Measurements from ENCODE around the gene IL17B.

IL17B gene

DNA sequence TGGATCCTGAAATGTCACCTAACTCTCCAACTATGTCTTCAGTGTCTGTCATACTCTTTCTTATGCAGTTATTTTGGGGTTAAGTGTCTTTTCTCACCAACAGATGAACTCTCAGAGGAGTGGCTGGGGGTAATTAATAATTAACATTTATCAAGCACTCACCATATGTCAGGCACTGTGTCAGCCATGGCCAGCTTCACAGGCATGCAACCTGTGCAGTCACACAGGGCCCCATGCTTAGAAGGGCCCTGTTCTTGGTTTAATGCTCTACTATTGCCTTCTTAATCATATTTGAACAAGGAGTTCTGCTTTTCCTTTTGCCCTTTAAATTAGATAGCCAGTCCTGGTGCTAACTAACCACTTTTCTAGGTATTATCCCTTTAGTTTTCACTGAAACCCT, 37.2 kb downstream of the IL17B start:
- peaks cover 27% of the 10 kb centered on the region for H3K4me1 Mint-ChIP-seq
- H3K27ac Mint-ChIP-seq, result no peak overlapping the region
- no peaks in the 10 kb centered on the region for H3K9me3 Mint-ChIP-seq
- H3K36me3 Mint-ChIP-seq, result peaks cover 4% of the 10 kb centered on the region
- H3K27me3 Mint-ChIP-seq, result no peaks in the 10 kb centered on the region
- no peak overlapping the region for H3K4me3 Mint-ChIP-seq

DNA sequence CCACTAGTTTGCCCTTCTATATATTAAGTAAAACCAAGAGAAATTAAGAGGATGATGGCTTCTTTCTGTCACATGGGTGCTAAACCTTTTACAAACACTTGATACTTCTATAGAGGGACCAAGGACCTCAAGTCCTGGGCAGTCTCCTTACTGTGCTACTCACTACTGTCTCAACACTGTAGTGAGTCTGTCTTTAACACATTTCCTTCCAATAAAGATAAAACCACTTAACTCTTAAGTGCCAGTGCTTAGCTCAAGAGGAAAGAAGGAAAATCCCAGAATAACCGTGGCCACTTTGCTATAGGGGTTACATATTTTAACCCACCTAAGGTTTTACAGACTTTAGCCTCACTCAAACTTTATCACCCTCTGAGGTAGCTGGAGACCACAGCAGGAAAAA, 38.2 kb downstream of the IL17B start:
- Mint-ChIP-seq H3K27ac (no peak overlapping the region), H3K9me3 (no peaks in the 10 kb centered on the region), H3K4me1 (peaks cover 21% of the 10 kb centered on the region), H3K27me3 (no peaks in the 10 kb centered on the region), H3K36me3 (peaks cover 4% of the 10 kb centered on the region), H3K4me3 (no peak overlapping the region)

DNA sequence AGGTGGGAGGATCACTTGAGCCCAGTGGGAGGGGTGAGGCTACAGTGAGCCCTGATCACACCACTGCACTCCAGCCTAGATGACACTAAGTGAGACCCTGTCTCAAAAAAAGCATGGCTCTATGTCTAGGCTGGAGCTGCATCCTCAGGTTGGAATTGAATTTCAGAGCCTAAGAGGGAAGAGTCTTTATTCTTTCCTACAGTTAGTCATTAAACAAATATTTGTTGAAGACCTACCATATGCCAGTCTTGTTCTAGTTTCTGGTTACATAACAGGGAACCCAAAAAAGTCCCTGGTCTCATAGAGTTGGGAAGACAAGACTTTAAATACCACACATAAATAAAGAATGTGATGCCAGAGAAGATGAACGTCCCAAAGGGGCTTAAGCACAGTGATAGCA, 40.7 kb downstream of the IL17B start:
- peaks cover 2% of the 10 kb centered on the region for H3K4me1 Mint-ChIP-seq
- no peak overlapping the region for H3K27ac Mint-ChIP-seq
- no peaks in the 10 kb centered on the region for H3K9me3 Mint-ChIP-seq
- no peak overlapping the region for H3K4me3 Mint-ChIP-seq
- peaks cover 2% of the 10 kb centered on the region for H3K36me3 Mint-ChIP-seq
- H3K27me3 Mint-ChIP-seq, result no peaks in the 10 kb centered on the region

GRCh38 chr5:149337736-149338135, 41.4 kb downstream of the IL17B start:
- Mint-ChIP-seq H3K4me1 (no peaks in the 10 kb centered on the region), H3K9me3 (no peaks in the 10 kb centered on the region), H3K36me3 (peaks cover 2% of the 10 kb centered on the region), H3K27ac (no peak overlapping the region), H3K4me3 (no peak overlapping the region), H3K27me3 (no peaks in the 10 kb centered on the region)

- H3K4me3 Mint-ChIP-seq, result no peak overlapping the region
- H3K36me3 Mint-ChIP-seq, result peaks cover 2% of the 10 kb centered on the region
- no peak overlapping the region for H3K27ac Mint-ChIP-seq
- no peaks in the 10 kb centered on the region for H3K9me3 Mint-ChIP-seq
- no peaks in the 10 kb centered on the region for H3K4me1 Mint-ChIP-seq
- H3K27me3 Mint-ChIP-seq, result no peaks in the 10 kb centered on the region
These were observed 45.2 kb downstream of the IL17B start for GRCh38 chr5:149333711-149334443.

DNA sequence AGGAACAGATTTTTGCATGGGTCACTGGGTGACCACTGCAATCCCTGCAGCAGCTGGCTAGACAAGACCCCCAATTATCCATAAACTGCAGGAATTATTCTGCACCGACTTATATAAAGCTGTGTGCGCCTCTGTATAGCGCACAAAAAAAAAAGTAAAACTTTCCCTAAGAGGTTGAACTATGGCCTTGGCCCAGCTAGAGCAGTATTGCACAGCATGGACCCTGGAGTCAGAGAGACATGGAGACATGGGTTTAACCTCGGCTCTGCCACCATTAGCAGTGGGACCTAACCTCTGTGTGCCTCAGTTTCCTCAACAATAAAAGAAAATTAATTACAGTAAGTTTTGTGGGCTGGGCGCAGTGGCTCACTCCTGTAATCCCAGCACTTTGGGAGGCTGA, 50.9 kb downstream of the IL17B start:
- Mint-ChIP-seq H3K4me3 (no peak overlapping the region), H3K27ac (no peak overlapping the region), H3K27me3 (no peaks in the 10 kb centered on the region), H3K9me3 (no peaks in the 10 kb centered on the region), H3K4me1 (no peaks in the 10 kb centered on the region), H3K36me3 (peaks cover 1% of the 10 kb centered on the region)

- Mint-ChIP-seq H3K9me3 (no peaks in the 10 kb centered on the region), H3K36me3 (peaks cover 1% of the 10 kb centered on the region), H3K4me3 (no peak overlapping the region), H3K4me1 (no peaks in the 10 kb centered on the region), H3K27me3 (no peaks in the 10 kb centered on the region), H3K27ac (no peak overlapping the region)
These were observed 52.5 kb downstream of the IL17B start for GRCh38 chr5:149326611-149327010.

- no peaks in the 10 kb centered on the region for H3K27me3 Mint-ChIP-seq
- H3K4me1 Mint-ChIP-seq, result no peaks in the 10 kb centered on the region
- no peak overlapping the region for H3K4me3 Mint-ChIP-seq
- H3K9me3 Mint-ChIP-seq, result no peaks in the 10 kb centered on the region
- H3K36me3 Mint-ChIP-seq, result peaks cover 1% of the 10 kb centered on the region
- no peak overlapping the region for H3K27ac Mint-ChIP-seq
These were observed 53.2 kb downstream of the IL17B start for GRCh38 chr5:149325894-149326293.

GRCh38 chr5:149325166-149325735, 53.8 kb downstream of the IL17B start:
- Mint-ChIP-seq H3K4me3 (no peak overlapping the region), H3K9me3 (no peaks in the 10 kb centered on the region), H3K27me3 (no peaks in the 10 kb centered on the region), H3K36me3 (peaks cover 1% of the 10 kb centered on the region), H3K4me1 (no peaks in the 10 kb centered on the region), H3K27ac (no peak overlapping the region)

DNA sequence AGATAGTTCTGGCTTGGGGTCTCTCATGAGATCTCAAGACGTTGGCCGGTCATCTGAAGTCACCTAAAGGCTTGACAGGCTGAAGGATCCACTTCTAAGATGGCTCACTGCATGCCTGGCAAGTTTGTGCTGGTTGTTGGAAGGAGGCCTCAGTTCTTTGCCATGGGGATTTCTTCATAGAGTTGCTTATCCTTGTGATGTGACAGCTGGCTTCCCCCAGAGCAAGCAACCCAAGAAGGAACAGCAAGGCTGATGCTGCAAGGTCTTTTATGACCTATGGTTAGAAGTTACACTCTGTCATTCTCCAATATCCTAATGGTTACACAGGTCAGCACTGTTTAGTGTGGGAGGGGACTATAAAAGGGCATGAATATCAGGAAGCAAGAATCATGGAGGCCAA, 54.5 kb downstream of the IL17B start:
- H3K4me1 Mint-ChIP-seq, result no peaks in the 10 kb centered on the region
- H3K27ac Mint-ChIP-seq, result no peak overlapping the region
- H3K9me3 Mint-ChIP-seq, result no peaks in the 10 kb centered on the region
- no peaks in the 10 kb centered on the region for H3K27me3 Mint-ChIP-seq
- peaks cover 1% of the 10 kb centered on the region for H3K36me3 Mint-ChIP-seq
- no peak overlapping the region for H3K4me3 Mint-ChIP-seq

All from activated naive CD4-positive, alpha-beta T cell treated with anti-CD3 and anti-CD28 coated beads, Interleukin-2, amount 50 U/mL, for 24 hours (primary cell).